HG02642 (cell line): ENCODE data around the gene PRICKLE3.

Experiments
- ATAC-seq: cut with Tn5 transposase; IDR thresholded peaks from one replicate; pipeline ENCODE4 v1.9.1; 2021; ENCODE audit warnings: mild to moderate bottlenecking; ENCODE audit not compliant: unreplicated experiment, poor library complexity

Gene PRICKLE3, protein sequence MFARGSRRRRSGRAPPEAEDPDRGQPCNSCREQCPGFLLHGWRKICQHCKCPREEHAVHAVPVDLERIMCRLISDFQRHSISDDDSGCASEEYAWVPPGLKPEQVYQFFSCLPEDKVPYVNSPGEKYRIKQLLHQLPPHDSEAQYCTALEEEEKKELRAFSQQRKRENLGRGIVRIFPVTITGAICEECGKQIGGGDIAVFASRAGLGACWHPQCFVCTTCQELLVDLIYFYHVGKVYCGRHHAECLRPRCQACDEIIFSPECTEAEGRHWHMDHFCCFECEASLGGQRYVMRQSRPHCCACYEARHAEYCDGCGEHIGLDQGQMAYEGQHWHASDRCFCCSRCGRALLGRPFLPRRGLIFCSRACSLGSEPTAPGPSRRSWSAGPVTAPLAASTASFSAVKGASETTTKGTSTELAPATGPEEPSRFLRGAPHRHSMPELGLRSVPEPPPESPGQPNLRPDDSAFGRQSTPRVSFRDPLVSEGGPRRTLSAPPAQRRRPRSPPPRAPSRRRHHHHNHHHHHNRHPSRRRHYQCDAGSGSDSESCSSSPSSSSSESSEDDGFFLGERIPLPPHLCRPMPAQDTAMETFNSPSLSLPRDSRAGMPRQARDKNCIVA

GRCh38 chrX:49186125-49187027 is at the start of gene PRICKLE3:
TSS of gene PRICKLE3 (minus strand) at chrX:49186373. CDS start at chrX:49186297, 76 bp downstream.
- ATAC-seq: peak; percentile 38

DNA sequence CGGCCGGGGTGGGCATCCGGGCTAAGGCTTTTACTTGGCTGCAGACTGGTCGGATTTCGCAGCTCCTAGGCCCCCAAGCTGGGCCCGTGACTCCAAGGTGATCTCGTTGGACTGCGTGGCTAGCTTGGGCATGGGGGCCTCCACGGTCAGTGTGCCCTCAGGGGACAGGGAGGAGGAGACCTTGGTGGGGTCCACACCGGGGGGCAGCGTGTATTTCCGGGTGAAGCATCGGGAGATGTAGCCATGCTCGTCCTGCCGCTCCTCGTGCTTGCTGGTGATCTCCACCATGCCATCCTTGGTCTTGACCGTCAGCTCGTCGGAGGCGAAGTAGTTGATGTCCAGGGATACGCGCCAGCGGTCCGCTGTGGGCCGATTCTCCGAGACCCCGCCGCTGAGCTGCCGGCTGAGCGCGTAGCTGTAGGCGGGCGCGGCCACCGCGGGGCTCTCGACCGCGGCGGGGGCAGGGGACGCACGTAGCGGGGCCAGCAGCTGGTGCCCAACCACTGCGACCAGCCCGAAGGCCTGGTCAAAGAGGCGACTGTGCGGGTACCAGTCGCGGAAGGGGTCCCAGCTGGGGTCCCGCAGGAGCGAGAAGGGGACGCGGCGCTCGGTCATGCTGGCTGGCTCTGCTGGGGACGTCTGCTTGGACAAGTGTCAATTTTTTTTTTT is 47.8 kb upstream of the PRICKLE3 start:
- no peak for ATAC-seq

GRCh38 chrX:49233176-49233575 is 47.0 kb upstream of the PRICKLE3 start, which contains the start of gene CACNA1F:
TSS of gene CACNA1F (minus strand) at chrX:49233340. CDS start at chrX:49233309, 31 bp downstream.
- no peak for ATAC-seq

DNA sequence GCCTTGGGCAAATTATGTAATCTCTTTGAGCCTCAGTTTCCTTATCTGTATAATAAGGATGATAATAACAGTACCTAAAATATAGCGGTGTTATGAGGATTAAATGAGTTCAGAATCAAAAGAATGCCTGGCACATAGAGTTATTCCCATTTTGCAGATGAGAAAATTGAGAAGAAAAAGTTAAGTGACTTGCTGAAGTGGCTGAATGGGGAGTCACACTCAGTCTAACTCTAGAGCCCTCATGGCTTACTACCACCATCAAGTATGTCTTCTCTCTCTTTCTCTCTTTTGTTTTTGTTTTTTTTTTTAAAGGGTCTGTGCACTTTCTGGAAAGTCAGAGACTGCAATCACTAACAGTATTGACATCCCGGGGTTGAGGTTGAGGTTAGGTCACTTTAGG is 46.4 kb upstream of the PRICKLE3 start:
- no peak for ATAC-seq

- no peak for ATAC-seq
Observed at GRCh38 chrX:49231333-49232000, 45.3 kb upstream of the PRICKLE3 start.

GRCh38 chrX:49230500-49231232 is 44.5 kb upstream of the PRICKLE3 start:
- peak; percentile 63 for ATAC-seq

DNA sequence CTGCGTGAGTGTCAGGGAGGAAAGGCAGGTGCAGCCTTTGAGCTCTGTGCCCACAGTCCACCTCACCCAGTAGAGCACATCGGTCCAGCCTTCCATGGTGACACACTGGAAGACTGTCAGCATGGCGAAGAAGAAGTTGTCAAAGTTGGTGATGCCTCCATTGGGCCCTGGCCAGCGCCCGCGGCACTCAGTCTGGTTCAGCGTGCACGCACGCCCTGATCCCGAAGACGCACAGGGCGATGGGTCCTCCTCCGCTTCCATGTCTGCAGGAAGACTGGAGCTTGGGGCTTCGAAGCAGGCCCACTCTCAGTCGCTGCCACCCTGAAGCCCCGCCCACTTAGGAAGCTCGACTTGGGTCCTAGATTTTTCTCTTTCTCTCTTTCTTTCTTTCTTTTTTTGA is 42.0 kb upstream of the PRICKLE3 start:
- ATAC-seq: no peak

GRCh38 chrX:49227726-49228125 is 41.6 kb upstream of the PRICKLE3 start:
- ATAC-seq: no peak

GRCh38 chrX:49226946-49227345 is 40.8 kb upstream of the PRICKLE3 start:
- ATAC-seq: no peak

DNA sequence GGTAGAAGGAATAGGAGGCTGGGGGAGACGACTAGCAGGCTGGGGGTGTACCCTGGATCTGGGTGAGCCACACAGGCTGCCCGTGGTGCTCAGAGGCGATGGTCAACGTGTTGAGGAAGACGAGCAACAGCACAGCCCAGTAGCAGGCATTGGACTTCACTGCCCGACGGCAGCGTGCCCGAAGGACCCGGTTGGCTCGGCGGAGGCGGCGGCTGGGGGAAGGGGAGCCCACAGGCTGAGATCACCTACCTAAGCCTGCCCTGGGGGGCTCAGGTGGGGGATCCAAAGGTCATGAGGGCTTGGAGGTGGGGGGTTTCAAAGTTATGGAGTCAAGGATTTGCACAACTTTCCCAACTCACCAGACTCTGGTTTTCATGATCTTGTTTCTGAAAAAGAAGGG is 39.7 kb upstream of the PRICKLE3 start:
- ATAC-seq: no peak

DNA sequence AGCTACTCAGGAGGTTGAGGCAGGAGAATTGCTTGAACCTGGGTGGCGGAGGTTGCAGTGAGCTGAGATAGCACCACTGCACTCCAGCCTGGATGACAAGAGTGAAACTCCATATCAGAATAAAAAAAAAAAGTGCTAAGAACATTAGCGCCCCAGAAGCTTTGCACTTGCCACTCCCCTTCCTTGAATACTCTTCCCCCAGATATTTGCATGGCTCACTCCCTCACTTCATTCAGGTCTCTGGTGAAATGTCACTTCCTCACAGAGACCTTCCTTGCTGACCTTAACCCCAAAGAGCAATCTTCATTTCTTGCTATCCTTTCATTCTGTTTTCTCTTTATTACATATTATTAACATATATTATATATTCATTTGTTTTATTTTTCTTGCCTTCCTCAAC is 35.7 kb upstream of the PRICKLE3 start:
- ATAC-seq: no peak

DNA sequence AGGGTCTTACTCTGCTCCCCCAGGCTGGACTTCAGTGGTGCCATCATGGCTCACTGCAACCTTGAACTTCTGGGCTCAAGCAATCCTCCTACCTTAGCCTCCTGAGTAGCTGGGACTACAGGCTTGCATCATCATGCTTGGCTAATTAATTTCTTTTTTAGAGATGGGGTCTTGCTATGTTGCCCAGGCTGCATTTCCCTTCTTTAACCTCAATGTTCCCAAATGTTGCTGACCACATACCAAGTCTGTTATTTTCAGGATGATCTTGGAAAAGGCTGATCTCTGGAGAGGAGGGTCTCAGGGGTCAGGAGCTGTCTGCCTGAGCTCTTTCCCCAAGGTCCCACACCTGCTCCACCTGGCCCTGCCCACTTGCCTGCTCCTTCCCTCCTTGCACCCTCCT is 33.9 kb upstream of the PRICKLE3 start:
- ATAC-seq: no peak

DNA sequence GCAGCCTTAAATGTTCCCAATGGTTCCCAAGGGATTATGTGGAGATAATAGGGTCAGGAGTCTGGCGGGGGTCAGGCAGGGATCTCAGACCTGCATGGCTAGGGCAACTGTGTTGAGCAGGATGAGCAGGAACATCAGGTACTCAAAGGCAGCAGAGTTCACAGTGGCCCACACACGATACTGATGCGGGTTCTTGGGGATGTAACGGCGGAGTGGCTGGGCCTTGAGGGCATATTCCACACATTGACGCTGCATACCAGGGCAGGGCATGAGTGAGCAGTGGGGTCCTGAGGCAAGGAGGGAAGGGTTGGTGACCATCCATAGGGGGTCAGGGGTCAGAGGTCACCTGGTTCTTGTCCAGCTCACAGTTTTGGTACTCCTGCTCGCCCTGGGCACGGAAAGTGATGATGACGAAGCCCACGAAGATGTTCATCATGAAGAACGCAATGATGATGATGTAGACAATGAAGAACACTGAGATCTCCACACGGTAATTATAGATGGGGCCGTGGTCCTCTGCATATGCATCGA is 28.9 kb upstream of the PRICKLE3 start:
- ATAC-seq: no peak

GRCh38 chrX:49214416-49214815 is 28.2 kb upstream of the PRICKLE3 start:
- ATAC-seq: no peak

DNA sequence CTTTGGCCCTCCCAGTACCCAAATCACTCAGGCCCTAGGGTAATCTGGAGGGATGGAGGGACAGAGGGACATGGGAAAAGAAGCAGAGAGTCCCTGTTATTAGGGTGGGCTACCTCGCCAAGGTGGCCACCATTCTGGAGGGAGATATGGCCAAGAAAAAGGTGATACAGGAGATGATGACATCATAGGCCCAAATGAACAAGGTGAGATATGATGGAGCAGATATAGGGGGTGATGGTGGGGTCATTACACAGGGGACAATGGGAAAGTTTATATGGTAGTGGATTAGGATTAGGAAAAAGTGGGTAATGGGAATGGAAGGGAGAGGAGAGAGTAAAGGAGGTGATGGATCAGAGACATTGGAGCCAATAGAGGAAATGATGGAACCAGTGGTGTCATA is 26.7 kb upstream of the PRICKLE3 start:
- ATAC-seq: no peak

DNA sequence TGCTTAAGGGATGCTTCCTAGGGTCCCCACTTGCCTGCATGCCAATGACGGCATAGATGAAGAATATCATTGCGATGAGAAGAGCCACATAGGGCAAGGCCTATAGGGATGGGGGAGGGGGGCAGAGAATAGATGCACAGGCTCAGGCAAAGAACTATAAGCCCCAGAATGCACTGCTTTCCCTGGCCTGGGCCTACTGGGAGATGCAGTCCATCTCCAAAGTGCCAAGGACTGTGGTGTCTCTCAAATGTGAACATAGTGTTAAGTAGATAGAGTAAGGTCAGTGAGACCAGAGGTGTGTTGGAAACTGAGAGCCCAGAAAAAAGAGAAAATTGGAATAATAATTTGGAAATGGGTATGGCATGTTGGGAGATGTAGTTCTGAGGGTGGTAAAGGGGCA is 26.0 kb upstream of the PRICKLE3 start:
- ATAC-seq: no peak

GRCh38 chrX:49211074-49211473 is 24.9 kb upstream of the PRICKLE3 start:
- ATAC-seq: no peak

- no peak for ATAC-seq
Observed at GRCh38 chrX:49210406-49210805, 24.2 kb upstream of the PRICKLE3 start.
